Activated gamma-delta T cell treated with anti-CD3 and anti-CD28 coated beads, Interleukin-2, amount 50 U/mL, for 16 hours (primary cell): ENCODE results near the gene WDR7.

Experiments
- DNase-seq: peaks from one replicate; pipeline ENCODE4 v3.0.0-alpha.2; 2020; ENCODE audit warnings: low read depth

WDR7 gene

GRCh38 chr18:56890632-56891031 is 239.5 kb downstream of the WDR7 start:
- no peak for DNase-seq

- DNase-seq: no peak
Measured at GRCh38 chr18:56891116-56891515, 240.0 kb downstream of the WDR7 start.

GRCh38 chr18:56891870-56892269 is 240.7 kb downstream of the WDR7 start:
- DNase-seq: no peak

GRCh38 chr18:56897122-56897521 is 246.0 kb downstream of the WDR7 start:
- DNase-seq: no peak

GRCh38 chr18:56899660-56900059 is 248.5 kb downstream of the WDR7 start:
- DNase-seq: no peak

- DNase-seq: no peak
Measured at GRCh38 chr18:56900195-56901094, 249.3 kb downstream of the WDR7 start.

- DNase-seq: no peak
Measured at GRCh38 chr18:56901919-56902318, 250.8 kb downstream of the WDR7 start.

- no peak for DNase-seq
Measured at GRCh38 chr18:56902653-56903052, 251.5 kb downstream of the WDR7 start.

- no peak for DNase-seq
Measured at GRCh38 chr18:56903686-56904085, 252.5 kb downstream of the WDR7 start.

GRCh38 chr18:56907771-56908170 is 256.6 kb downstream of the WDR7 start:
- no peak for DNase-seq

- no peak for DNase-seq
Measured at GRCh38 chr18:56910237-56910636, 259.1 kb downstream of the WDR7 start.

- DNase-seq: no peak
Measured at GRCh38 chr18:56910967-56911366, 259.8 kb downstream of the WDR7 start.

- no peak for DNase-seq
Measured at GRCh38 chr18:56913941-56914340, 262.8 kb downstream of the WDR7 start.

- no peak for DNase-seq
Measured at GRCh38 chr18:56919190-56919589, 268.0 kb downstream of the WDR7 start.

- DNase-seq: no peak
Measured at GRCh38 chr18:56921896-56922480, 270.8 kb downstream of the WDR7 start.

- no peak for DNase-seq
Measured at GRCh38 chr18:56926734-56927133, 275.6 kb downstream of the WDR7 start.

GRCh38 chr18:56927786-56928185 is 276.6 kb downstream of the WDR7 start:
- DNase-seq: no peak

GRCh38 chr18:56929886-56930285 is 278.7 kb downstream of the WDR7 start:
- DNase-seq: no peak

- no peak for DNase-seq
Measured at GRCh38 chr18:56933472-56933871, 282.3 kb downstream of the WDR7 start.

GRCh38 chr18:56934131-56934530 is 283.0 kb downstream of the WDR7 start:
- DNase-seq: no peak

- no peak for DNase-seq
Measured at GRCh38 chr18:56934906-56935305, 283.7 kb downstream of the WDR7 start.

GRCh38 chr18:56935434-56936040 is 284.4 kb downstream of the WDR7 start:
- DNase-seq: no peak

GRCh38 chr18:56936457-56936856 is 285.3 kb downstream of the WDR7 start:
- DNase-seq: no peak
